Kidney capillary endothelial cell (primary cell): Measurements from ENCODE around the gene WNT4.

Source experiments
- DNase-seq: peaks from one replicate; pipeline ENCODE4 v3.0.0-alpha.2; 2018; ENCODE audit warnings: low spot score

WNT4 gene

GRCh38 chr1:22129501-22130117 lies 13.3 kb downstream of the WNT4 start:
- DNase-seq: no peak

GRCh38 chr1:22128392-22128791 lies 14.5 kb downstream of the WNT4 start:
- no peak for DNase-seq

- DNase-seq: no peak
Observed at GRCh38 chr1:22127731-22128130, 15.2 kb downstream of the WNT4 start.

GRCh38 chr1:22127248-22127647 lies 15.6 kb downstream of the WNT4 start:
- no peak for DNase-seq

- DNase-seq: no peak
Observed at GRCh38 chr1:22126531-22126930, 16.4 kb downstream of the WNT4 start.

- no peak for DNase-seq
Observed at GRCh38 chr1:22124592-22125229, 18.2 kb downstream of the WNT4 start.

GRCh38 chr1:22123901-22124404 lies 18.9 kb downstream of the WNT4 start:
- no peak for DNase-seq

GRCh38 chr1:22123071-22123390 lies 19.9 kb downstream of the WNT4 start:
- no peak for DNase-seq

GRCh38 chr1:22122273-22123070 lies 20.4 kb downstream of the WNT4 start:
- DNase-seq: no peak

GRCh38 chr1:22121421-22121911 lies 21.4 kb downstream of the WNT4 start:
- DNase-seq: no peak

GRCh38 chr1:22120469-22120790 lies 22.5 kb downstream of the WNT4 start:
- DNase-seq: no peak

- DNase-seq: no peak
Observed at GRCh38 chr1:22119626-22120468, 23.1 kb downstream of the WNT4 start.

GRCh38 chr1:22118291-22118992 lies 24.5 kb downstream of the WNT4 start:
- no peak for DNase-seq

GRCh38 chr1:22117851-22118250 lies 25.0 kb downstream of the WNT4 start:
- no peak for DNase-seq

- no peak for DNase-seq
Observed at GRCh38 chr1:22117238-22117637, 25.7 kb downstream of the WNT4 start.

GRCh38 chr1:22115286-22115685 lies 27.6 kb downstream of the WNT4 start:
- no peak for DNase-seq

GRCh38 chr1:22114083-22115012 lies 28.5 kb downstream of the WNT4 start:
- peak; percentile 38 for DNase-seq

- DNase-seq: no peak
Observed at GRCh38 chr1:22112554-22112953, 30.3 kb downstream of the WNT4 start.

- DNase-seq: no peak
Observed at GRCh38 chr1:22111620-22112019, 31.3 kb downstream of the WNT4 start.

- DNase-seq: no peak
Observed at GRCh38 chr1:22111115-22111514, 31.8 kb downstream of the WNT4 start.

GRCh38 chr1:22110016-22110415 lies 32.9 kb downstream of the WNT4 start:
- DNase-seq: no peak
